Breast epithelium (tissue), 3 donors: Measurements from ENCODE around the gene STMP1.

ENCODE experiments used
- POLR2A ChIP-seq: fragments of 450-650 bp; IDR thresholded peaks from one replicate; pipeline ENCODE4 v1.6.1; 2016; ENCODE audit warnings: antibody characterized with exemption, mild to moderate bottlenecking, moderate library complexity
- POLR2AphosphoS5 ChIP-seq, 3 donors: sonication (generic); formaldehyde crosslinking; IDR thresholded peaks; one replicate each; pipeline ENCODE4 v1.6.1; 2017; ENCODE audit warnings: antibody characterized with exemption in 3 of 3
- TF ChIP-seq, protein P1 (sequence below), 3 donors: fragments of 450-650 bp; IDR thresholded peaks; one replicate each; pipeline ENCODE4 v1.5.1; 2016 to 2017; ENCODE audit warnings: antibody characterized with exemption in 3 of 3, mild to moderate bottlenecking in 3 of 3, moderate library complexity in 3 of 3

DNA sequence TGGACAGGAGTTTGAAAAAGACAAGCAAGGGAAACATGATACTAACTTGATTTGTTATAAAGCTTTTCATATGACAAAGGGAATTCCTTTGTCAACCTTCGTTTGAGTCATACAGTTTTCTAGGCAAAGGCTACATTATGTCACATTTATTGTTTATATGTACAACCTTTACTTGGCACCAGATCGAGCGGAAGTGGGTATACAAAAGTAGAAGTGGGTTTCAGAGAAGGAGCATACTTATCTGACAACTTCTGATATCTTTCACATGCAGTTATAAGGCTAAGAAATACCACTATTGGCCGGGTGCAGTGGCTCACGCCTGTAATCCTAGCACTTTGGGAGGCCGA, 11.0 kb downstream of the STMP1 start:
- TF ChIP-seq, protein P1, sequence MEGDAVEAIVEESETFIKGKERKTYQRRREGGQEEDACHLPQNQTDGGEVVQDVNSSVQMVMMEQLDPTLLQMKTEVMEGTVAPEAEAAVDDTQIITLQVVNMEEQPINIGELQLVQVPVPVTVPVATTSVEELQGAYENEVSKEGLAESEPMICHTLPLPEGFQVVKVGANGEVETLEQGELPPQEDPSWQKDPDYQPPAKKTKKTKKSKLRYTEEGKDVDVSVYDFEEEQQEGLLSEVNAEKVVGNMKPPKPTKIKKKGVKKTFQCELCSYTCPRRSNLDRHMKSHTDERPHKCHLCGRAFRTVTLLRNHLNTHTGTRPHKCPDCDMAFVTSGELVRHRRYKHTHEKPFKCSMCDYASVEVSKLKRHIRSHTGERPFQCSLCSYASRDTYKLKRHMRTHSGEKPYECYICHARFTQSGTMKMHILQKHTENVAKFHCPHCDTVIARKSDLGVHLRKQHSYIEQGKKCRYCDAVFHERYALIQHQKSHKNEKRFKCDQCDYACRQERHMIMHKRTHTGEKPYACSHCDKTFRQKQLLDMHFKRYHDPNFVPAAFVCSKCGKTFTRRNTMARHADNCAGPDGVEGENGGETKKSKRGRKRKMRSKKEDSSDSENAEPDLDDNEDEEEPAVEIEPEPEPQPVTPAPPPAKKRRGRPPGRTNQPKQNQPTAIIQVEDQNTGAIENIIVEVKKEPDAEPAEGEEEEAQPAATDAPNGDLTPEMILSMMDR (IDR thresholded peaks at IDR 0.05), result no peak
- TF ChIP-seq POLR2AphosphoS5 (IDR thresholded peaks at IDR 0.05), result no peak
- no peak for TF ChIP-seq POLR2A
